Activated CD4-positive, alpha-beta T cell treated with anti-CD3 and anti-CD28 coated beads, Interleukin-2, amount 50 U/mL, for 16 hours (primary cell): ENCODE results near the gene LARGE1.
"Not testable (repeated sequence)": the region's sequence is repeated elsewhere in the genome, so short reads cannot be mapped to it uniquely, and the experiment has no call there.

Experiments
- DNase-seq: peaks from one replicate; pipeline ENCODE4 v3.0.0-alpha.2; 2020

Gene LARGE1

DNA sequence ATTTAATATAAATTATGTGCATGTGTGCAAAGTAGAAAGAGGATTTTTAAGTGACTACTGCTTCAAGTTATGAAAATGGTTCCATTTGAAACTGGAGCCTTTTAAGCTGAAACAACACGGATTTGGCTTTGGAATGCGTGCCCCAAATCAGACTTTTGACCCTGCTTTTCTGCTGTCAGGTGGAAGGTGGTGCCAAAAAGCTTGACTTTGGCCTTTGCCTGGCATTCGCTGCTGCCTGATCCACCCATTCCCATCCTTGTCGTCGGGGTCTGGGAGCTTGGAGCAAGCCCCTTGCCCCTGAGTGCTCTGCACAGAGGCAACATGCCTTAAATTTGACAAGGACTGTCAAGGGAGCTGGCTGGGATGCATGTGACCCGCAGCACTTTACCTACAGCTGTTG is 526.8 kb downstream of the LARGE1 start:
- DNase-seq: no peak

DNA sequence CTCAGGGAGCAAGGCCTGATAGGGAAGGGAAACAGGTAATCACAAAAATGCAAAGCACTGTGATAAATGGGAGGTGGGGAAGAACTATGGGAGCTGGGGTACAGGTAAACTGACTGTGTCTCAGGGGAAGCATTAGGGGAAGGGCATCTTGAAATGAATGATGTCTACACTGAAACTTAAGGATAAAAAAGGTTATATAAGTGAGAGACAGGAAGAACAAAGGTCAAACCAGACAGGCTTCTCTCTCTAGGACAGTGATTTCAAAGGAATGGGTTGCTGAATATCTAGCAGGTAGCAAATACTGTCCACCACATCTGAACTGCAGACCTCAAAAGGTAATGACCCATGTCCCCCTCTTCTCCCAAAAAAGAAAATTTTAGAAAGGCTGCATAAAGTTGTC is 529.0 kb downstream of the LARGE1 start:
- no peak for DNase-seq

DNA sequence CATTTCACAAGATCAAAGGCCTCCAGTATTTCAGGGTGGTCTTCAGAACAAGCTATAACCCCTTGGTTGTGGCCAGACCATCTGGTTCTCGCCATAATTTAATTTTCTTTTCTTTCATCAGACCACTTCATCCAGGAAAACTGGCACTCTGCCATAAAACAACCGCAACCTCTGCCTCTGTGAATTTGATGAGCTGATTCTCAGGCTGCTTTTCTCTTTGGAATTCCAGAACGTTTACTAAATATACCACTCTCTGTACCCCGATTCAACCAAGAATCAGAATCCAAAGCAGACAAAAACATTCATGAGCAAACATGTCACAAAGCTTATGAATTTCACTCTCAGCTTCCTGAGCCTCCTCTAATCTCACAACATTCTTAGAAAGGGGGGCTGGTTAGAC is 530.3 kb downstream of the LARGE1 start:
- DNase-seq: no peak

DNA sequence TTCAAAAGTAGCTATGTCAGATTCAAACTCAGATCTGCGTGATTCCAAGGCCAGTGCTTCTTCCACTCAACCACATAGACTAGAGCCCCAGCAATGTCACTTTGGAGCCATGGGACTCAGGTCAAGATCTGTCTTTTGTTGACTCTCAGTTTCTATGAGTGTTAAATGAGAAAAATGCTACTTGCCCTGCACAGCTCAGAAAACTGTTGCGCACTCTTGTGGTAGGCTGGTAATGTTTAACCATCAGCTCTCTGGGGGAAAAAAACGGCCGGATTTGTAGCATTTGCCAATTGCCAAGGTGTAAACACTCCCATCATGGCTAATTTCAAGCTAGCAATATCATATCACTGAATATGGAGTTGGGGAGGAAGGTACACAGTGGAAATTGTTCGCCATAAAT is 534.0 kb downstream of the LARGE1 start:
- DNase-seq: no peak

DNA sequence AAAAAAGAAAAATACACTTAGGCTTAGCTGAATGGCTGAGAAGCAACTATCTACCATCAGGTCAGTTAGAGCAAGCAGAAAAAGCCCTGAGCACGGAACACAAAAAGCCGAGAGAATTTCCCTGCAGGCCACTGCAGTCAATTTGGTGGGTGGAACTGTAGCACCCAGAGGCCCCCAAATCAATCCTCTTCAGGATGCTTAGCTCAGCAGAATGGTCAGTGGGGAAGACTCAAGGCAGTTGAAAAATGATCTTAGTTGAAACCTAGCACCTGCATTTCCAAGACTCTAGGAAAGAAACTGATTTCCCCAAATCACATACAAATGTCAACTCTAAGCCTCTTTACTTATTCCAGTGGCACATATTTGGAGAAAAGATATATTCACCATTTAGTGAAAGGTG is 534.7 kb downstream of the LARGE1 start:
- no peak for DNase-seq

DNA sequence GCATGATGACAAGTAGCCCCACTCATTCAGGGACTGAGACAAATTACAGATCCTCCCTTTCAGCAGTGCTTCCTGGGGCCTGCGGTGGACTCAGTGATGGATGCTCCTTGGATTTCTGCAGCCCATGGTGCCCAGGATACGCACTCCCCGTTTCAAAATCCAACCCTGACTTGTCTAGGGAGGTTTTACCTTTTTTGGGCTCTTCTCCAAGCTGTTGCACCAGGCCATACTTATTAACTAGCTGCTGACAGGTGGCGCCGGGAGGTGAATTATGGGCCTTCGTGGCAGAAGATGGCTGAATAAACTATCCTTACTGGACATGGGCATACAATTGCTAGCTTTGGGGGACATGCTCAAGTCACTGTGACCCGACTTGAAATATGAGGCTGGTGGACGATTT is 537.8 kb downstream of the LARGE1 start:
- no peak for DNase-seq

DNA sequence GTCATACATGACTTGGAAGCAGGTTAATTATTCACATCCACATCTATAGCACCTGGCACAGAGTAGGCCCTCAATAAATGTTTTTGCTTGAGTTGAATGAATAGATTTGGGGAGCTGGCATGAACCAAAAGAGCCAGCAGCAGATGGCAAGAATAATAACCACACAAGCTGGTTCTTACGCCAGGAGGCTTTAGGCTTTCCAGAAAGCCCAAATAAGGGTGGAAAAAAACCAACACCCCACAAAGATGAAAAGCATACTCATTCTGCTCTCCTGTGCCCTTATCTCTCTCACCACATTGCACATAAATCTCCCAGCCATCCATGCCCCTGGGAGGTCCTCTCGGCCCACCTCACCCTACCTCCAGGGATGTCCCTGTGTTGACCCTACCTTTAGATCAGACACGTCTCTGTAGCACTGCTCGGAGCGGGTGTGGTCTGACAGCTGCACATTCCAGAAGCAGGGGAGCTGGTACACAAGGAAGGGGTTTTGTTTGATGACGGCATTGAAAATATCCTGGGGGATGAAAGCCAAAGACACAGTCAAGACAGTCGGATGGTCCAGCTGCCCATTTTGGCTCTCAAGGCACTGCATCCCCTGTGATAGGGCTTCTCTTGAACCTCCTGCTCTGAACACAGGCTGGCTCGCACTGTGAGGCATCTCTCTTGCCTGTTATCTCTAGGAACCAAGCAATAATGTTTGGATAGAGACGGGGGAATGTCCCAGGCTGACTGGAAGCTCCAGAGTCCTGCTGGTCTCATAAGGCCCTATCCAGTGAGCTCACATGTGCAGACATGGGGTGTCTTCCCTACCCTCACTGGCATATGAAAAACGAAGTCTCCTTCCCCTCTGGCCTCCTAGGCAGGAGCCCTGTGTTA is 538.5 kb downstream of the LARGE1 start:
- no peak for DNase-seq

DNA sequence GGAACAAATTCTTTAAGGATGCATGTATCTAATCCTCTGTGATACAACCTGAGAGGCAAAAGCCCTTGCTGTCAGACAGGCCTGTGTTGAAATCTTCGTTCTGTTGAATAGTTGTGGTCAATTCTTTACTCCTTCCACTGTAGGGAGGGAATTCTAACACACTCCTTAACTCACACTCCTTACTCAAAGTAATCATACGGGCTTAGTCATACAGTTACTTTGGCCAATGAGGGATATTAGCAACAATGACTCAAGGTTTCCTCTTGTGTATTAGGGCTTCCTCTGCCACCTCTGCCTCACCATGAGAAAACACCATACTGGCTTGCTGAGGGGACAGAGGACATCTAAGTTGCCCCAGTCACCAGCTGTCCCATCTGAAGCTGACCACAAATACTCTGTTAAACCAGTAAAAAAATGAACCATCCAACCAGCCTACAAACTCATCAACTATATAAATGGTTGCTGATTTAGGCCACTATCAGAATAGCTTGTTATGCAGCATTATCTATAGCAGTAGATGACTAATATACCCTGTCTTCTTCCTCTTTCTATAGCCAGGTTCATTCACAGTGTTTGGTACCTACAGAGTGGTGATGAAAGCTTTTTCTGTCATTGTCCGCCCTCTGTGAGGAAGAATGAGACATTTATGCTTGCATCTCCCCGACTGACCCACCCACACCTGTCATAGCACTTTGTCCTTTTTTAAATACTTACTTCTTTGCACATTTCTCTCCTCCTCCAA is 539.3 kb downstream of the LARGE1 start:
- no peak for DNase-seq

DNA sequence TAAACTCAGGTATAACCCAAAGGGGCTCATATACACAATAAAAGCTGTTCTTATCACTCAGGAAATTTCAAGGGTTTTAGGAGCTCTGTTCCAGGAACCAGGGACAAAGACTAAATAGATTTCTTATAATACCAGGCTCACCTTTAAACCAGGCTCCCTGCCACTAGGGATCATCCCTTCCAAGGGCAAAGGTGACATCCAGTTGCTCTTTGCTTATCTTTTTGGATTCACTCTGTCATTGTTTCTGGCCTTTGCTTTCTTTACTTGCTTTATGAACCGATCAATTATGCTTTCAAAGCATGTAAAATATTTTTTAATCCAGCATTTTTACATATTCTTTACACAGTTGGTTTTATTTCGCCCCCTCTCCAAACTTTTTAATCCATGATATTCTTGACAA is 540.4 kb downstream of the LARGE1 start:
- no peak for DNase-seq

DNA sequence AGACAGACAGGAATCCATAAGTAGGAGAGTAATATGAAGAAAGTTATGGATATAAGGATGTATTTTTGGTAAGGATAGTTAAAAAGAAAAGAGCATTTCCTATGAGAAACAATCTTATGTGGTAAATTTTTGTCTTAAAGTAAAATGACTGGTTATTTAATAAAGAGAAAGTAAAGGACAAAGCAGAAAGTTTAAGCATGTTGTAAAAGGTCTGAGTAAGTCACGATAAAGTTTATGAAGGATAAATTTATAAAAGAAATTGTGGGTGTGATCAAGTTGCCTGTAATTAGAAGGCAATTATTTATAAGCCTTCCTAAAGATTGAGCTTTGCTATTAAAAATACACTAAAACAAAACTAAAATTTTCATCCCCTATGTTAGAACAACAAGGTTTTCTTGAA is 547.4 kb downstream of the LARGE1 start:
- DNase-seq: no peak

DNA sequence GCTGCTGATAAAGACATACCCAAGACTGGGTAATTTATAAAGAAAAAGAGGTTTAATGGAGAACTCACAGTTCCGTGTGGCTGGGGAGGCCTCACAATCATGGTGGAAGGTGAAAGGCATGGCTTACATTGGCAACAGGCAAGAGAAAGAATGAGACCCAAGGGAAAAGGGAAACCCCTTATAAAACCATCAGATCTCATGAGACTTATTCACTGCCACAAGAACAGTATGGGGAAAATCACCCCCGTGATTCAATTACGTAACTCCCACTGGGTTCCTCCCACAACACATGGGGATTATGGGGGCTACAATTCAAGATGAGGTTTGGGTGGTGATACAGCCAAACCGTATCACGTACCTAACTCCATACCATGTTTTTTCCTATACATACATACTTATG is 557.0 kb downstream of the LARGE1 start:
- not testable (repeated sequence) for DNase-seq

DNA sequence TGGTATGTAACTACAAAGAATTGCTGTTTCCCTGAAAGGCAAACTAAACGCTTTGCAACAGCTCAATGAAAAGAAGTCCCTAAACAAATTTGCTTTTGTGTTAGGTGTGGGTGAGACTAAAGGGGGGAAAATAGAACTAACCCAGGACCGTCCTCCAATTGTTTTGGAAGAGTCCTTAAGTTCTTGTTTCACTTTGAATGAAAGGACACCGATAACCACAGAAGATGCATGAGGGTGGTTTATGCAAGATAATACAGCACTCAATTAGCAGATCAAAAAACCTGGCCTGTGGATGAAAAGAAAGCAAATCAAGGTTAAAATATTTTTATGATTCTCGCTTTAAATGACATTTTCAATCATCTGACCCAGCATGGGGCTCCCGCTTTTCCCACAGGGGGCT is 557.6 kb downstream of the LARGE1 start:
- DNase-seq: no peak

DNA sequence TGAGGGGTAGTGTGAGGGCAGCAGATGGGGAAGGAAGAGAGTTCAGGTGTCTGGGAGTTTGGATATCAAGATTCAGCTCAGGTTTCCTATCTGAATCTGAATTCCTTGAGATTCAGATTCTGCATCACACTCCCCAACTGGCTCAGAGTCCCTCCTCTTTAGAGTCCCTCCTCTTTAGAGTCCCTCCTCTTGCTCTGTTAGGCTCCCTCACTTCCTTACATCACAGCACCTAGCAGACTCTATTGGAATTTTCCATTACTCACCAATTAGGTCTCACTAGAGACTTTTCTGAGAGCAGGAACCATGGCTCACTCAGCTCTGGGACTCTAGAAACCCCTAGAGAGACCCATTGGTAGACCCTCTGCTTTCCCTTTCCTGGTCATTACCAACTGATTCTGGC is 558.7 kb downstream of the LARGE1 start:
- DNase-seq: no peak

DNA sequence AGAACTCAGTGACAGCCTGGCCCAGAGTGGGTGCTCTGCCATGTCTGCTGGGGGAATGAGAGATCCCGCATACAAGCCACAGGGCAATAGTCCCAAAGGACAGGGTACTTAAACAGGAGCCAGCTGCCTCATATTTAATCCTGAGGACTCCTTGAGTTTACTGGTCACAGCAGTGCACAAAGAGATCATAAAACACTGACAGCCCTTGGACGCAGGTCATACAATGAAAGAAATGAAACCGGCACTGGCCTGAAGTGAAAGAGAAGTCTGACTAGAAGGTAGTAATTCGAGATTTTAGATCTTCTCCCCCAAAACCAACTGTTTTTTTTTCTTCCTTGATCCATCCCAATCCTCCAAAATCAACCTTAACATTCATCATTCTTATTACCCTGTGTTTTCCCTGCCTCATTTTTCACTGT is 562.3 kb downstream of the LARGE1 start:
- no peak for DNase-seq

DNA sequence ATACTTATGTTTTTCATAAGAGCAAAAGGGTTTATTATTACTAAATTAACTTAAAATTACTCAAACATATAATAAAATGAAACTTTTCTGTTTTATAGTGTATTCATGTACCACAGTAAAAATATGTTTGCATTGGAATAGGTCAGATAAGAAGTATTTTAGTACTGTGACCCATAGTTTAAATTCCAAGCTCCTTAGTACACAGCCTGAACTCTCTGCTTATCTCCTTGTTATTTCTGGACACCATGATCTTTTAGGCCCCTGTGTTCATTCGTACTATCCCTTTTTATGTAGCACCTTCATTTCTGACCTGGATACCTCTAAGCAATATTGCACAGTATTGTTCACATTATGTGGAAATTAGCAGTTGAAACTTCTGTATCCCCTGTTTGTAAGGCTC is 565.3 kb downstream of the LARGE1 start:
- no peak for DNase-seq

DNA sequence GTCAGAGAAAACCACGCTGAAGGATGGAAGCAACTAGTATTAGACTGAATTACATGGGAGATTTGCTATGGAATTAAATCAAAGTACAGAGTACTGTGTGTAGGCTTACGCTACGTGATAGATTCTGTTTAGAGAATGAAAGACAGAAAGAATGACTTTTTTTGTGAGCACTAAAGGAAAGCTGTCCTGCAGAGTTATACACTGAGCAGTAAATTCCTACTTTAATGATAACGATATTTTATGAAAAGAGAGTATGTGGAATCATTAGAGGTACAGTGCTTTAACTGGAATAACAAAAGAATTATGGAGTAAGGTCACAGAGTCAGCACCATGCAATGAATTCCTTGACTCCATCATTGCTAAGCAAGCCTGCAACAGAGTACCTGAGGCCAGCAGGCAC is 566.8 kb downstream of the LARGE1 start:
- no peak for DNase-seq

DNA sequence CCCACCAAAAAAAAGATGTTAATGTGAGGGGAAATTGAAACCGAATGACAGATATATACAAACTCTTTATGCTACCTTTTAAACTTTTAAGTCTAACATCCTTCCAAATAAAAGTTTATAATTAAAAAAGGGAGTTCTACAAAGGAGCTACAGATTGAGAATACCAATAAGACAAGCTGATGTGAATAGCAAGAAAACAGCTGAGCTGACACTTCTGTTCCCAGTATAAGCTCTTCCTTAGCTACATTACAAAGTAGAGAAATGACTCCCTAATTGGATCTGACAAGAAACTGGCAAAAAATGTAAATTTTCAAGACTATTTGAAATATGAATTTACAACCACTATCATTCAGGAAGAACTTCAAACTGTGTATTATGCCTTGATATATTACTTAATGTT is 567.5 kb downstream of the LARGE1 start:
- DNase-seq: no peak

DNA sequence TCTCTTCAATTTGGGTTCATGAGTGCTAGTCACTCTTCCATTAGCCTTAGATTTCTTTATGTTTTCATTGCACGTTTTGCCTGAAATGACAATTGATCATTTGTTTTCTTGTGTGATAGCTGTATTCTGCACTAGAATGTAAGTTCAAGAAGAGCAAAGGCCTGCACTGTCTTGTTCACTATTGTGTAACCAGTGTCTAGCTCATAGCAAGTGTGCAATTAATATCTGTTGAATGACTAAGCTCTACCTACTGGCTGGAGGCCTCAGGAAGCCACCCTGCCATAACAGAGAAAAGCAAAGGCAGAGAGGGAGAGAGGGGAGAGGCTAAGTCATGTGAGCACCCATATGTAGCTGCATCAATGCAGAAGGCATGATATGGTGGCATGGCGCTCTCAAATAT is 569.3 kb downstream of the LARGE1 start:
- DNase-seq: no peak

DNA sequence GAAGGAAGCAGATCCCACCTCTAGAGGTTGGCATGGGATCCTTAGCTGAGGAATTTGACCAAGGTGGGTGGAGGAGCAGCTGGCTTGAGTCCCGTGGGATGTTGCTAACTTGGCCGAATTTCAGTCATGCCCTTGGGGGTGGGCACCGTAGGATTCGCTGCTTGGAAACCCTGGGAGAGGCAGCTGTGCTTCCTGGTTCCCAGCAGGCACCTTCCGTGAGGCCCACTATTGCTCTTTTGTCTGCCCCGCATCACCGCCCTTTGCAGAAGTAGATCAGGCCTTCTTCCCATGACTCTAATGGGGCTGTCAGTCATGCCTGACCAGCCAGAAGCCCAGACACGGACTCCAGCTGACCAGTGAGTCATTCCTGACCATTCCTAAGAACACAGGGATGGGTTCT is 569.8 kb downstream of the LARGE1 start:
- DNase-seq: no peak

DNA sequence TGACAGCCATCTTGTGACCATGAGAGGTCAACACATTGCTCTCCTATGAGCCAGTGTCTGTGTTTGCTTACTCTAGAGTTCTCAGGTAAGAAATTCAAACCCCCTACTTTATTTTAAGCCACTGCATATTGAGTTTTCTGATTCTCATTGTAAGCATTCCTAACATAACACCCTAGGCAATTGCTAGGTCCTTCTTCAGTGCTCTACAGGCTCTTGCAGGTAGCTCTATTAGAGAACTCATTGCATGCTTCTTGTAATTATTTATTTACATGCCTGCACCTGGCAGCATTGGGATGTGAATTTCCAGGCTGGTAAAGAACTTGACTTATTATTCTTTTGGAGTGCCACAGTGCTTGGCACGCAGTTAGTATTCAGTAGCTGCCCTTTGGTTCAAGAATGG is 573.3 kb downstream of the LARGE1 start:
- no peak for DNase-seq

DNA sequence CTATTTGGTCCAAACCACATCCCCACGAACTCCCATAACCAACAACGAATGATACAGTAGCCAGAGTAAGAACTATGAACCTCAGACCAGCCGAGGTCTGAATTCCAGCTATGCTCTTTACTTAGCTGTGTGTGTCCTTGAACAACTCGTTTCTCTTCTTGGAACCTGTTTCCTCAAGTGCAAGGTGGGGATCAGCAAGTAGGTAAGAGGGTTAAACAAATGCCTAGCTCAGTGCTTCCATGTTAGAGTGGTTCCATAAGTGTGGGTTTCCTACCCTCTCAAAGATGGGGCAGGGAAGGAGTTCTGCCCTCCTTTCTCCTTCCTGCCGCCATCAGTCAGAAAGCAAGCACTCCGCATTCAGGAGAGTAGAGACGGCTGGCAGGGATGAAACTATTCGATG is 578.7 kb downstream of the LARGE1 start:
- no peak for DNase-seq

DNA sequence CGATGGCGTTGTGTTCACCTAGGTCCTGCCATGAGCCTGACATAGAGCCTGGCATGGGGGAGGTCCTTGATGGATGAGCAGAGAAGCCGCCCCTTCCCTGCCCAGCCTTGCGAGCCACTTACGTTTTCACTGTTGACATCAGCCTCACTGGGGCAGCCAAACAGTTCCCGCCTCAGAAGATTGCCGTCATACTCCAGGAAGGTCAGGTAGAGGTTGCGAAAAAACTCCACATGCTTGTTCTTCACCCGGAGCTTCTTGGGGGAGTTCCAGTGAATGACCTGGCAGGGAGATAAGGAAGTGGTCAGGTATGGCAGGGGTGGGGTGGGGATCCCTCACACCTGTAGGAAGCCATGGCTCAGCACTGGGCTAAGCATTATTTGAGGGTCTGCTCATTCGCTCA is 582.8 kb downstream of the LARGE1 start:
- DNase-seq: no peak

DNA sequence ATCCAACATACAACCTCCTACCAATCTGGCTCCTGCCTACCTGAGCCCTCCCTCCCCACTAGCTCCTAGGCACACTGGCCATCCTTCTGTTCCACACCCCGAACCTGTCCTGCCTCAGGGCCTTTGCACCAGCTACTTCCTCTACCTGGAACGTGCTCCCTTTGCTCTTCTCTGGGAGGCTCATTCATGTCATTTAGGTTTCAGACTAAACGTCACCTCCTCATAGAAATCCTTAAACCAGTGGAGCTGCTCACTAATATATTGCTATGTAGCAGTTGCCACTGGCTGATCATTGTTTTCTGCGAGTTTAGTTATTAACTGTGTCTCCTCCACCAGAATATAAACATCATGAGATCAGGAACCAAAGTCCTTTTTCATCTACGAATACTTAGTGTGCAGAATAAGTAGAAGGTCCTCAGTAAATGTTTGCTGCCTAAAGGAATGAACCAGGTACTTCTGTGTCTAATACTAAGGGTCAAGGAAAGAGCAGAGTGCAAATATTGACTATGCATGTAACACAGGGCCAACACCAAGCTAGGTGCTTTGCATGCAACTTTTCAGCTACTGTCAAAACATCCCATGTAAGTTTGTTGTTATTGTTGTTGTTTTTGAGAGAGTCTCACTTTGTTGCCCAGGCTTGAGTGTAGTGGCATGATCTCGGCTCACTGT is 584.5 kb downstream of the LARGE1 start:
- no peak for DNase-seq

DNA sequence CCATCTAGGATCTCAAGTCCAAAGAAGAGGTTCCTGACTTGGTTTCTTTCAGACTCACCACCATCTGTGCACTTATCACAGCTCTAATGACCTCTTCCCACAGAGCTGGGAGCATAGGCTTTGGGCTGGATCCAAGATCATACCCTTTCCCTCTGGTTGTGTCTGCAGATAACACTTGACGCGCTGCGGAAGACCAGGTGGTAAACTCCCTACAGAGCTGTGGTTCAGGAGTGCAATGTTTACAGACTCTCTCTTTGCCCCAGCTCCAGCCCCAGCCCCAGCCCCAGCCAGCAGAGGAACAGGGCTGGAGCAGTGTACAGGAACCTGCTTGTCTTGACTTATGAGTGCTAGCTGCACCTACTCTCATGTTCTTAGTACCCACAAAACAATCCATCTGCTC is 587.7 kb downstream of the LARGE1 start:
- DNase-seq: no peak
